AG20443 (cell line): ENCODE data around the gene KCNMB1.

Experiments
- DNase-seq: peaks from one replicate; pipeline ENCODE4 v3.0.0; 2012; ENCODE audit warnings: low spot score, mixed read lengths

Gene KCNMB1

GRCh38 chr5:170339780-170340167, 49.4 kb downstream of the KCNMB1 start:
- DNase-seq: no peak

- no peak for DNase-seq
Observed at GRCh38 chr5:170338933-170339779, 50.0 kb downstream of the KCNMB1 start.

GRCh38 chr5:170338291-170338690, 50.9 kb downstream of the KCNMB1 start:
- DNase-seq: no peak

- DNase-seq: no peak
Observed at GRCh38 chr5:170337045-170337733, 52.0 kb downstream of the KCNMB1 start.

- no peak for DNase-seq
Observed at GRCh38 chr5:170336065-170336464, 53.1 kb downstream of the KCNMB1 start.

- DNase-seq: no peak
Observed at GRCh38 chr5:170334626-170335025, 54.5 kb downstream of the KCNMB1 start.

- DNase-seq: no peak
Observed at GRCh38 chr5:170333161-170333910, 55.8 kb downstream of the KCNMB1 start.

- DNase-seq: no peak
Observed at GRCh38 chr5:170332058-170332457, 57.1 kb downstream of the KCNMB1 start.

GRCh38 chr5:170330568-170331054, 58.6 kb downstream of the KCNMB1 start:
- no peak for DNase-seq

- no peak for DNase-seq
Observed at GRCh38 chr5:170329524-170329923, 59.6 kb downstream of the KCNMB1 start.

- DNase-seq: no peak
Observed at GRCh38 chr5:170327829-170328228, 61.3 kb downstream of the KCNMB1 start.

- no peak for DNase-seq
Observed at GRCh38 chr5:170327168-170327567, 62.0 kb downstream of the KCNMB1 start.
